Measurements from ENCODE around the gene PTPRM.
A peak's percentile ranks its signal among the peaks of the same experiment; 100 is the strongest.

The PTPRM gene

DNA sequence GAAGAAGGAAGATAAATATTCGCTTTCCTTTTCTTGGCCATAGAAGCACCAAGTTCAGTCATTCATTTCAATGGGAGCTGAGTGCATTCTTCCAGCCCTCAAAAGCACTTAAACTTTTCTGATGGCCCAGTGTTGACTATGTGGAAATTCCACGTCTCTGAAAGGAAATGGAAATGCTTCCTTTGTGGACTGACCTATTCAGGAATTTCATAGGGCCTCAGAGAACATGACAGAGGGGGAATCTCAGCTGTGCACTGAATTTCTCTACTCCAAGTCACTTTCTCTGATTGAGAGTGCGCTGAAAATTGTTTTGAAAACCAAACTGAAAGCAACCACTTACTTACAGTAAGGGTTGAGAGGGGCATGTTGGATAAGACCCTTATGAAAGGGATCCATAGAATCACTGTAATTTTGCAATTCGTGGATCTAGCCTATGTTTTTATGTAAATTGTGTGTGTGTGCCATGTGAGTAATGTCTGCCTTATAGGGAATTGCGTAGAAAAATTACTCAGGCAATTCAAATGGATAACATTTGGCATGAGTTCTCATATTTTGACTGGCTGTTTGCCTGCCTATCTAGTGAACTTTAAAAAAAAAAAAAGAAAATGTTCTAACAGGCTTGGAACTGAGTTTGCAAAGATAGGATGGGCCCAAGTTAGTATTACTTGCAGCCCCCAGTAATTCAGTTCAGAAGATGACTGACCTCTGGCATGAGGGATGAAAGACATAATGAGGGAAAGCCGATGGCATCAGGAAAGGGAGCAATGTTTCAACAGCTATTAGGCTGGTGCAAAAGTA is 437.0 kb downstream of the PTPRM start:
- DNase-seq (ENCODE audit: low read depth in 2 of 2): peak; percentile 49 to 55

DNA sequence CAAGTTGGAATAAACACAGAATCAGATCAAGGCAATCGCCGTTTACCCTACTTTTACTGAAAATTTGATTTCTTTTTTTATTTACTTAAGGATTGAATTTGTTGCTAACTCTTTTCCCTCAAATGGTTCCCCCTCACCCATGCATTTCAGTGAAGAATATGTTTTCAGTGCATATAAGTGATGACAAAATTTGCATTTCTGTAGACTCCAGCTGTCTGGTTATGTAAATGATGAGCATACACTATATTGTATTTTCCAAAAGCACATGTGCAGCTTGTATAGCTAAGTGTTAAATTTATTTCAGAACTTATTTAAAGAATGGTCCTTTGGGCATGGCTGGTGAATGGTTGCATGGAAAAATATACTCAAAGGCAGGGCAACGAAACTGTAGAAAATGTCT is 437.7 kb downstream of the PTPRM start:
- no peak for DNase-seq (ENCODE audit: low read depth in 2 of 2)

DNA sequence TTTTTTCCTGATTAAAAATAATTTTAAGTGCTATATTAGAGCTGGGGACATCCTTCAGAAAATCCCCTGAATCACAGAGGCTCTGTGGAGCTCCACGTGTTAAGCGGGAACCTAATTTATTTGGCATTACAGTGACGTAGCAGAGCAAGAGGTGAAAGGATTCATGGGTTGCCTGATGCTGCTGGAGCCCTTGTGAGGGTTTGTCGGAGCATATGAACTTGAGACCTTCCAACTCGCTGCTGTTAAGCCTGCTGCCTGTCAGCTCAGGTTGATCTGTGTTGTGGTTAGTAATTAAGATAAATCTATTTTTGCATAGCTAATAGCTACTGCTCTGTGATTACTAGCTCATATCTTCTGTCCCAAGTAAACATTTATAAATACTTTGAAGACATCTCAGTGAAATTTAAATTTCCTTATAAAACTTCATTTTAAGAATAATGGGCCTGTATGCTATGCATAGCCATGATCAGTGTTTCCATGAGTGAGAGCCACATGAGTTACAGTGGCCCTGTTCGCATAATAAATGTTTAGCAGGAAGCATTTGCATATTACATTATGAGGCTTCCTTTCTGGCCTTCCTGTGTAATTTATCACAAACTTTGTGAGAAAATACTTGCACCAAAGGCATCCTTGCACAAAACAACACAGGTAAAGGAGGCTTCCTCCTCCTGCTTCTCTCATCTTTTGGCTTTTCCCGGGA is 438.9 kb downstream of the PTPRM start:
- no peak for DNase-seq (ENCODE audit: low read depth in 2 of 2)

DNA sequence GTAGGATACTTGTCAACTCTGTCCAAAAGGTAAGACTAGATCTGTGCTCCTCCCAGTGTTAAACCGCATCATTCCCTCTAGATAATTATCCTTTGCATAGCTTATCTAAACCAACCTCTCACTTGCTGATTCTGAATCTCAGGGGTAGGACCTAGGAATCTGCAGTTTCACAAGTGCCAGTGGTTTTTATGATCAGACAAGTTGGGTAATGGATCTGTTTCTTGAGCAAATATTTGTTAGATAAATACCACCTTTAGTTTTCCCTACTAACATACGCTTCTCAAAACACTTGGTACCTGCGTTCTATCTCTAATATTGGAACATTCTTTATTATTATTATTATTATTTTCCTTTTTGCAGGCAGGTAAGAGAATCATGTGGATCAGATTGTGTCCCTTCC is 439.9 kb downstream of the PTPRM start:
- DNase-seq (ENCODE audit: low read depth in 2 of 2): no peak

DNA sequence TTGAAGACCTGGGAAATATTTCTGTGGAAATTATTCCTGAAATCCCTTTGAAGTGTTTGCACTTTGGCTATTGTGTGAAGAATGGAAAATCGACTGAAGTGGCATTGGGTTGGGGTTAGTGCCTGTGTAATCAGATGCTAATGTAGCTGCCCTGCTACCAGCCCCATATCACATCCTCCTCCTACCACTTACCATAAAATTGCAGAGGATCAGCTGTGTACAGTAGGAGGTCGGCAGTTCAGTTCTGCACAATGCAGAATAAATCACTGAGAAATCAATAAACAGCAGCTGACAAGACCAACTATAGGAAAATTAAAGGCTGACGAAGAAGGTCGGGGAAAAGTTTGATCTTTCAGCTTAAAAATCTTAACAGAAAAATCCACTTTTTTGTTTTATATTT is 440.9 kb downstream of the PTPRM start:
- no peak for DNase-seq (ENCODE audit: low read depth in 2 of 2)

DNA sequence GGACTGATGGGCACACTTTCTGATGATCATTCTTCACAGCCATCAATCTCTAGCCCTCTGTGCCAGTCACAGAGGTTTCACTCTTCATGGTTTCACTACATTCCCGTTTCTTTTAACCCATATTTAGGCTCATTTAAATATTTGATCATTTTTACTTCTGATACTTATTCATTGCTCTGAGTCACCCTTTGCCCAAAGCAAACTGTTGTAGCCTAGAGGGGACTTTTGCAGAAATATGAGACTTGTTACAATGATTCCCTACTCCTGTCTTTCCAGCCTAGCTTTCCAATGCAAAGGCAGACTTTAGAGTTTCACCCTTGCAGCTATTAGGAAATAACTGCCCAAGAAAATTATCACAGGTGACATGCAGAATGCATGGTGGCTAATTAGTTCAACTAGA is 444.2 kb downstream of the PTPRM start:
- no peak for DNase-seq (ENCODE audit: low read depth in 2 of 2)

DNA sequence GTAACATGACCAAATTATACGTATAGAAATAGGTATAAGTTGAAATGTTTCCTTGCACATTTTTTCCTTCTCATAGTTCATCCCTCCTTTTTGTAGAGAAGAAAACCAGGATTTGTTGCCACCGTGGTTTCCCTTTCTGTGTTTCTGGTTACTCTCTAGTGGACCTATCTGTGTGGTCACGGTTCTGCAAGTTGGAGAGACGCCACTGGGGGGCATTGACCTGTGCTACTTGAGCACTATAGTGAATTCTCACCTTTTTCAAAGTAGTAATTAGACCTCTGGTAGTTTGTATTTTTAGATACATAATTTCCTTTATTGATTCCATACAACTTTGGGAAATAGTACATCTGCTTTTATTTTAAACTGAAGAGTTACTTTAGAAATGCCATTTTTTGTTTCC is 444.8 kb downstream of the PTPRM start:
- no peak for DNase-seq (ENCODE audit: low read depth in 2 of 2)

DNA sequence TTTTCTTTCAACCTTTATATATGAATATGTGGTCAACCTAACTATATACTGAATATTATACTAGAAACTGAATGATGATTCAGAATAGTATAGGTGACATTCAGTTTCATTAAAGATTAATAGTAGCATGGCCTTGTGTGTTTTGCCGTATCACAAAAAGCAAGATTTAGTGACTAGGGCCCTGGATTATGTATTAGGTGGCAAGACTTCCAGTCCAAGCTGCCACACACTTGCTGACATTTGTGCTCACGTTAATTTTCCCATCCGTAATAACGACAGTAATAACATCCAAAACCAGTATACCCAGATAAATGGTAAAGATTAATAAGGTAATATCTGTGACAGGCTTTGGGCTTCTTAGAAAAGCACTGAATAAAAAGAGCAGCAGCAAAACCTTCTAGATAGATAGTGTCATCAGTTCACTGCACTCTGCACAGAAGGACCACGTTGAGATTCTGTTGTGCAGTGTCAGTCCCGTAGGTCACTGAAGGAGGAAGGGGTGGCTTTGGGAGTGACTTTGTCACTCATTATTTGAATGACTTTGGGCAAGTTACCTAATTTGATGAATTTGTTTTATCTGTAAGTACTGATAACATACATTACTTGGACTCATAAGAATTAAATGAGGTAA is 451.7 kb downstream of the PTPRM start:
- DNase-seq (ENCODE audit: low read depth in 2 of 2): no peak

DNA sequence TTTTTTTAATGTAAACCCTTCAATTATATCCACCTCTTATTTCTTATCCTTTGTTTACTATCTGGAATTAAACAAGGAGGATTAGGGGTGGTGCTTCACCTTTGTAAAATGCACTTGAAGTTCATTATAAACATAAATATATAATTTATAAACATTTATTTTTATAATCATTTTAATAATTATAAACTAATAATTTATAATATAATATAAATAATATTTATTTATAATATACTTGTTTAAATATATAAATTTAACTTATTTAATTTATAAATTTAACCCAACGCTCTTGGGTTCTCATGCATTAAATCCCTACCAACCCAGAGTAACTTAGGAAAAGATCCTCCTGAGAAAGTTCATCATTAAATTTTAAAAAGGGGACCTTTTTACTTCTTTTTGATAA is 452.5 kb downstream of the PTPRM start:
- no peak for DNase-seq (ENCODE audit: low read depth in 2 of 2)

DNA sequence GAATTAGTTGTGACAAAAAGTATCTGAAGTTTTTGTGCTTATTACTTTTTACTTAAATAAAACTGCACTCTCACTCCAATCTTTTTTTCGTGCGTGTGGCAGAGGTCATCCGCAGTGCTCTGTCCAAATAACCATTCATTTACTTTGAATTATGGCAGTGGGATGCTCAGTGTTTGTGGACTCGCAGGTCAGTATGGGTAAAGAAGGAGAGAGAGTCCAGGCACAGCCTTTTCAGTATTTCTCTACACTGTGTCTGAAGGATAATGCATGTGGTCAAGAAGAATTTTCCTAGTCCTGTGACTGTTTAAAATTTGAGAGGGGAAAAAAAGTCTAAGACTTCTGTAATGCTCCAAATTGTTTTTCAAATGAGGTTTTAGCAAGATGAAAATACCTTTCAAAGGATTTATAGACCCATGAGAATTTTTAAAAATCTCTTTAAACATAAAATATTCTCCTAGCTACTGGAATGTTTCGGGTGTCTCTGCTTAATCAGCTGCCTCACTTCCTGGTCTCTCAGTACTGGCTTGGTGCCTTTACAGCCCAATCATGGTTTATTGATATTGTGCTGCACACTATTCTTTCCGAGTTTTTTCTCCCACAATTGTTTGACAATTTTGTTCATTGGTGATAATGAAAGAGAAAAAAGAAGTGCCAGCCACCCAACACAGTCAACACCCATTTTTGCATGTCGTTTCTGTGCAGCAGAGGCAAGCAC is 453.2 kb downstream of the PTPRM start:
- no peak for DNase-seq (ENCODE audit: low read depth in 2 of 2)

DNA sequence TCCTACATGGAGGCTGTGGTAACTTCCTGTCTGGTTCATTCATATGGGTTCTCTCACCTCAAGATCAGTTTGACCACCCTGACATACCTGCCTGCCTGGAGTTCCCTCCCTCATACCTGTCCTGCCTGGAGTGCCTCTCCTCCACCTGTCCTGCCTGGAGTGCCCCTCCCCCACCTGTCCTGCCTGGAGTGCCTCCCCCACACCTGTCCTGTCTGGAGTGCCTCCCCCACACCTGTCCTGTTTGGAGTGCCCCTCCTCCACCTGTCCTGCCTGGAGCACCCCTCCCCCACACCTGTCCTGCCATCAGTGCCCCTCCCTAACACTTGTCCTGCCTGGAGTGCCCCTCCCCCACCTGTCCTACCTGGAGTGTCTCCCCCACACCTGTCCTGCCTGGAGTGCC is 461.9 kb downstream of the PTPRM start:
- no peak for DNase-seq (ENCODE audit: low read depth in 2 of 2)

DNA sequence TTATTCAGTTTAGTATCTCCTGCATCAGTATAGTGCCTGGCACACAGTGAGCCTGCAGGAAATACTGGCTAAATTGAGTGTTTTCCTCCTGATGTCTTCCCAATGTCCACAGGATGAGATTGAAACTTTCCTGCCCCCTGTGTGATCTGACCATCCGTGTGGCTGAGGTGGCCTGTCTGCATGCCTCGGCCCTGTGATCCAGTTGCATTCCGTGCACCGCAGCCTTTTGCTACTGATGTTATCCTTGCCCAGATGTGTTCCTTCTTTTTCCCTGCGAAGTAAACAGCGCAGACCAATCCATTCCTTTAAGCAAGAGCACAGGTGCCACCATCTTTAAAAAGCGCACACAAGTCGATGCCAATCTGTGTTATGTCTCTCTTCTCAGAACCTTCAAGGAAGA is 462.6 kb downstream of the PTPRM start:
- no peak for DNase-seq (ENCODE audit: low read depth in 2 of 2)

DNA sequence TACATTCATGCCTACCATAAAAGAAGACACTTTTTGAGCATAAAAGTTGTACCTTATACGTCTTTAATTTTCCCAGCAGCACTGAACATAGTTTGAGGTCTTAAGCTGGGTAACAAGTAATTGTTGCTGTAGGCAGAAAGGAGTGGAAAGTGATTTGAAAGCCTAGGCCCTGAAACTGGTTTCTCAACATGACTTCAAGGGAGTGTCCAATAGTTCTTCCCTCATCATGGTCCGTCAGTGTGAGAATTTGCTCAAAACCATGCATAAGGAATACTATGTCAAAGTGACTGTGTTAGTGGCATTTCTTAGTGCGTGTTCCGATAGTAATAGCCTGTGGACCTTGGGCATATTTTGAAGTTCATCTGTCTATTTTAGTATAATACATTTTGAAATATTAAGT is 463.1 kb downstream of the PTPRM start:
- no peak for DNase-seq (ENCODE audit: low read depth in 2 of 2)

DNA sequence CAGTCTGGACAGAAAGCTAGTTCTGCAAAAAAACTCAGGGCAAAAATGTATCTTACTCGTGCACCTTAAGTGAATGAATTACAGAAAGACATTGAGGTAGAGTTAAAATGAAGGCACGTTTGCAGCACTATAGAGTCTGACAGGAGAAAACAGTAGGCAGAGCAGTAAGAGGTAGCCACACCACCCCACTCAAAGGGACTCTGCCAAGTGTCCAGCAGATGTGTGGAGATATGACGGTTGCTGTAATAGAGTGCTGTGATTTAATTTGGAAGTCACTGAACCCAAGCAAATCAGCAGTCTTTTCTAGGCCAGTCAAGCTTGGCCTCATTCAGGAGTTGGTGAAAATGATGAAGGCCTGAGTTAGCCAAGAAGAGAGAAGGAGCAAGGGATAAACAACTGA is 464.4 kb downstream of the PTPRM start:
- no peak for DNase-seq (ENCODE audit: low read depth in 2 of 2)

DNA sequence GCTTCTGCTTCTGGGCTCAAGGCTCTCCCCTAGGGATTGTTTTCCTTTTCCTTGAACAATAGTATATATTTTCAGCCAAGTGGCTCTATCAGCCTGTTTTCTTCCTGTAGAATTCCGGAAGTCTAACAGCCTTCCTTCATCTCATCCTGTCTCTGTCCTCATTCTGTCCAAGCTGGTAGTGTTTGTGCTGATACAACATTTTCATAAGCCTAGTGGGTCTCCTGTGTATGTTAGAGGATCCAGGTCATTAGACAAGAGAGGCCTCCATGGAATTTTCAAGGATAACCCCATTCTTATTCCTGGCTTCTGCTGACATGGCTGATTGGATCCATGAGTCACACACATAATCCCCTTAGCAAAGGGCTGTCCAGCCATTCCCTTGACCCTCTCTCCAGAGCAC is 467.6 kb downstream of the PTPRM start:
- no peak for DNase-seq (ENCODE audit: low read depth in 2 of 2)

DNA sequence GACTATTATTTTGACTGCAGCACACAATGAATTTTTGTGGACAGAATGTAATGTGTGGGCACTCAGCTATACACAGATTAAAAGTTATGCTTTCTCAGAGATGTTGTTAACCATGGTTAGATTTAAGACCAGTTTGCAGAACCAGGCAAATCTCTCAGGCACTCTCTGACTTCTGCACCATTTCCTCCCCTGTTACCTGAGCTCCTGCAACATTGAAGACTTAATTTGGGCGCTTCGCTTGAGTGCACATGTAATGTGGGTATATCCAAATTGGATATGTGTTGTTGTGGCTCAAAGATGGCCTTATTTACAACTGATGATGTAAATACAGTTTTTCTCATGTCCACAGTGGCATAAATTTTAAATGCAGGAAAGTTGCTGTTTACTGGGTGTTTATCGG is 469.4 kb downstream of the PTPRM start:
- no peak for DNase-seq (ENCODE audit: low read depth in 2 of 2)

DNA sequence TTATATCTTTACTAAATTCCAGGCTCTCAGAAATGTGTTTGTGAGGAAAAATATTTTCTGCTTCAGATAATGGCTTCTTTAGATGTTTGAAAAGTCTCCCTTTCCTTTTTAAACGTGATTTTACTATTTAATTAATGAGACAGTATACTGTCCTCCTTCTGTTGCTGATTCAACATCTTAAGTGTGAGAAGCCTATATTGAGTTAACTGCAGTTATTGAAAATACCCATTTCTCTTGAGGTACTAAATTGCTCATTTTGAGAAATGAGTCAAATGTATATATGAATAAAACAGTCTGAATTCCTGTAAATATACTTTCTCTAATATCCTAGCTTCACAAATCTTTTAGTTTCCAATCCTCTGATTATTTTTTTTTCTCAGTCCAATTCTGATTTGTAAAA is 470.2 kb downstream of the PTPRM start:
- no peak for DNase-seq (ENCODE audit: low read depth in 2 of 2)

DNA sequence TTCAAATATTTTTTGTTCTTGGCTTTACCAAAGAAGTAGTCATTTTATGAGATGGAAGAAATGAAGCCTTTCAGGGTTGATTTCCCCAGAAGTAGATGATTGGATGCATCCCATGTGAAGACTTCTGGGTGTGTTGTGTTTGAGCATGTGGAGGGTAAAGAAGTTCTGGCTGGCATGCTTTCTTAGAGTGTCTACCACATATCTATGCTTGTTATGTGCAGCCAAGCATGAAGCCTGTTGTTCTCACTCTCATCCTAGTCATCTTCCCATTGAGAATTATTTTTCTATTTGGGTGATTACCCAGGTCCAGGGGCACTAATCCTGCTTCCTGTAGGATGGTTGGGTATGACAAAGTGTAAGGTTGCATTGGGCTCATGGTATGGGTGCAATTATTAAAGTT is 472.9 kb downstream of the PTPRM start:
- DNase-seq (ENCODE audit: low read depth in 2 of 2): no peak

DNA sequence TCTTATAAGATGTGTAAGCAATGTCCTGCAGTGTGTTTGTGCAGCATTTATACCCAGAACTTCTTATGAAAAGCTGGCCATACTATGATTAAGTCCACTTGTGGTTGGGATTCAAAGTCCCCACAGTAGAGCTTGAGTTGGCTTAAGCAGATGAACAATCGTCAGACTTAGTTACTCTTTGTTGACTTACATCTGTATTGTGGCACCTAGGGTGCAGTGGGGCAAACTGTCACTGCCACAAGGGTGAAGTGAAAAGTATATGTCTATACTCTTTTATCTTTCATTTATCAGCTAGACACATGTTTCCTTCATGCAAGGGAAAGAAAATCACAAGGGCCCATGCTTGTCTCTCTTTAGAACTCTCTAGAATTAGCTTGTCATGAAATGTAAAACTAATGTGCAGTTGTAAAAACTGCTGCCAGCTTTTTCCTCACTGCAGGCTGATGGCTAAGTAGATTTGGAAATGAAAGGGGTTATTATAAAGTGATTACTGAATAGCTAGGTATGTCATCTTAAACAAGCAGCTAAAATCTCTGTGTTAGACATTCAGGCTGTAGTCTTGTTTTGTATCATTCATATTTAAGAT is 474.5 kb downstream of the PTPRM start:
- DNase-seq (ENCODE audit: low read depth in 2 of 2): no peak

DNA sequence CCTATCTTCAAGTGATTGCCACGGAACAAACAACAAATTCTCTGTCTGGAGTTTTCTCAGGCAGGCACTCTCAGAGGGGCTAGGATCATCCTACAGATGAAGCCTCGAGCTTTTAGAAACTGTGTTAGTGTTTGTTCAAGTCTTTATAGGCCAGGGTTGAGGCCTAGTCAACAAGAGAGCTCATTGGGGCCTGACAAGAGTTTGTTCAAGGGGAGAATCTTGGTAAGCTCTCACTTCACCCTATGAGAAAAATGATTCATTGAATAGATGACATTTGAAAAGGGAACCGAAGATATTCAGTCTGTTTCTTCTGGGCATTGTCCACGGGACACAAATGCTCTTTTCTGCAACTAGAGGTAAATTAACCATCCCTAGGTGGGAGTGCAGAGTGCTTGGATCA is 476.9 kb downstream of the PTPRM start:
- DNase-seq (ENCODE audit: low read depth in 2 of 2): no peak

DNA sequence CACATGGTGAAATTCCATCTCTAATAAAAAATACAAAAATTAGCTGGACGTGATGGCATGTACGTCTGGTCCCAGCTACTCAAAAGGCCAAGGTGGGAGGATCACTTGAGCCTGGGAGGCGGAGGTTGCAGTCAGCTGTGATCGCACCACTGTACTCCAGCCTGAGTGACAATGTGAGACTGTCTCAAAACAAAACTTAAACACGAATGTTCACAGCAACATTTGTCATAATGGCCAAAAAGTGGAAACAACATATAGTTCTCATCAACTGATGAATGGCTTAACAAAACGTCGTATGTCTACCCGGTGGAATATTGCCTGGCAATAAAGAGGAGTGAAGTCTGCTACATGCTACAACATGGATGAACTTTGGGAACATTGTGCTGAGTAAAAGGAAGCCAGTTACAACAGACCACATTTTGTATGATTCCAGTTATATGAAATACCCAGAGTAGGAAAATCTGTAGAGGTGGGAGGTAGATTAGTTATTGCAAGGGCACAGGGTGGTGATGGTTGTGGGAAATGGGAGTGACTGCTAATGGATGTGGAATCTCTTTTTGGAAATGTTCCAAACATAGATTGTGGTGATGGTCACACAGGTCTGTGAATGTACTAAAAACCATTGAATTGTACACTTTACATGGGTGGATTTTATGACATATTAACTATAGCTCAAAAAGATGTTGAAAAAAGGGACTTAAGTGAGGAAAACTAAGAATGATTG is 478.2 kb downstream of the PTPRM start:
- no peak for DNase-seq (ENCODE audit: low read depth in 2 of 2)

All from fibroblast of skin of left biceps (primary cell).